Upper lobe of left lung (tissue), 4 donors: ENCODE results near the gene ZBTB26.

Experiments used
- EP300 ChIP-seq, 4 donors: sonication (generic); formaldehyde crosslinking; IDR thresholded peaks; one replicate each; pipeline ENCODE4 v1.5.1; 2017; ENCODE audit warnings: antibody characterized with exemption in 4 of 4, control low read depth in 2 of 4
- POLR2A ChIP-seq, 4 donors: fragments of 450-650 bp; IDR thresholded peaks; one replicate each; pipeline ENCODE4 v1.5.1; 2016 to 2017; ENCODE audit warnings: antibody characterized with exemption in 4 of 4, mild to moderate bottlenecking in 2 of 4
- POLR2AphosphoS5 ChIP-seq, 2 donors: sonication (generic); formaldehyde crosslinking; IDR thresholded peaks; one replicate each; pipeline ENCODE4 v1.5.1; 2017; ENCODE audit warnings: antibody characterized with exemption in 2 of 2
- TF ChIP-seq, protein P1 (sequence below), 6 experiments: fragments of 450-650 bp in 4 of 6; fragments of 200-600 bp in 2 of 6; sonication (generic) in 2 of 6; IDR thresholded peaks; one replicate each; pipeline ENCODE4 v1.5.1; 2016 to 2019; ENCODE audit warnings: antibody characterized with exemption in 6 of 6

DNA sequence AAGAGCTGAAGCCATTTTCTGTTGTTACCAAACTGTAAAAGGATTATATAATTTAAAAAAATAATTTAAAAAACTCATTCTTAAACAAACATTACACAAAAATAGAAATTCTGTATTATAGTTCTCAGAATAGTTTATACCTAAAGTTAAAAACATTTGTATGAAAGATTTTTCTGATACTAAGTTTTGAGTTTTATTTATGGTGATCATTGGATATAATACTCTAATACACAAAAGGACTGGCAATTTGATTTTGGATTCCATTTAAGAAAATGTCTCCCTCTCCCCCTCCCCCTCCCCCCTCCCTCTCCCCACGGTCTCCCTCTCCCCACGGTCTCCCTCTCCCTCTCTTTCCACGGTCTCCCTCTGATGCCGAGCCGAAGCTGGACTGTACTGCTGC is 65.2 kb downstream of the ZBTB26 start:
- TF ChIP-seq POLR2A (IDR thresholded peaks at IDR 0.05) (no peak), POLR2AphosphoS5 (IDR thresholded peaks at IDR 0.05) (no peak), EP300 (IDR thresholded peaks at IDR 0.05) (no peak)
- TF ChIP-seq, protein P1, sequence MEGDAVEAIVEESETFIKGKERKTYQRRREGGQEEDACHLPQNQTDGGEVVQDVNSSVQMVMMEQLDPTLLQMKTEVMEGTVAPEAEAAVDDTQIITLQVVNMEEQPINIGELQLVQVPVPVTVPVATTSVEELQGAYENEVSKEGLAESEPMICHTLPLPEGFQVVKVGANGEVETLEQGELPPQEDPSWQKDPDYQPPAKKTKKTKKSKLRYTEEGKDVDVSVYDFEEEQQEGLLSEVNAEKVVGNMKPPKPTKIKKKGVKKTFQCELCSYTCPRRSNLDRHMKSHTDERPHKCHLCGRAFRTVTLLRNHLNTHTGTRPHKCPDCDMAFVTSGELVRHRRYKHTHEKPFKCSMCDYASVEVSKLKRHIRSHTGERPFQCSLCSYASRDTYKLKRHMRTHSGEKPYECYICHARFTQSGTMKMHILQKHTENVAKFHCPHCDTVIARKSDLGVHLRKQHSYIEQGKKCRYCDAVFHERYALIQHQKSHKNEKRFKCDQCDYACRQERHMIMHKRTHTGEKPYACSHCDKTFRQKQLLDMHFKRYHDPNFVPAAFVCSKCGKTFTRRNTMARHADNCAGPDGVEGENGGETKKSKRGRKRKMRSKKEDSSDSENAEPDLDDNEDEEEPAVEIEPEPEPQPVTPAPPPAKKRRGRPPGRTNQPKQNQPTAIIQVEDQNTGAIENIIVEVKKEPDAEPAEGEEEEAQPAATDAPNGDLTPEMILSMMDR (IDR thresholded peaks at IDR 0.05) = no peak
